ENCODE results near the gene NAA60.

- TF ChIP-seq CTCF (IDR thresholded peaks at IDR 0.05) (no peak), POLR2A (IDR thresholded peaks at IDR 0.05) (no peak)
These were observed 66.0 kb downstream of the NAA60 start for GRCh38 chr16:3509470-3509928.
